A549 (cell line): ENCODE results near the gene C16orf90. TPM values are rescaled to one million over a fixed set of nuclear protein-coding genes. Genes with fewer than 3 reads are reported as not detected.

ENCODE experiments used
- ATAC-seq, 2 experiments: fragments of 200-7000 bp in 1 of 2; fragments of >200 bp in 1 of 2; cut with Nextera tagmentation in 1 of 2; cut with Tn5 transposase in 1 of 2; 3 replicates each; pipeline versions ENCODE4 v1.8.0 to v1.9.1; 2018 to 2020; ENCODE audit warnings: mild to moderate bottlenecking in 1 of 2, moderate library complexity in 1 of 2
- CTCF ChIA-PET: fragments of 300-600 bp; sonication (Branson Sonifier 250); formaldehyde crosslinking; extraction: SDS; loops from one replicate; lab custom pipeline; 2021; ENCODE audit warnings: antibody characterized with exemption, inconsistent platforms; lab: Yijun Ruan, JAX
- POLR2A ChIA-PET: fragments of 350-600 bp; formaldehyde crosslinking; extraction: SDS; loops from one replicate; lab custom pipeline; 2021; ENCODE audit warnings: antibody characterized with exemption, inconsistent platforms; lab: Yijun Ruan, JAX
- DNase-seq, 2 experiments: peaks; one replicate each; pipeline versions ENCODE4 v3.0.0 to v3.0.0-alpha.2; 2011 to 2016; ENCODE audit warnings: low read depth in 1 of 2, low spot score in 1 of 2
- FAIRE-seq: peaks from 2 replicates; lab custom pipeline; 2011; peaks lifted over from hg19 to GRCh38; lab: Jason Lieb, UNC
- H3K27ac ChIP-seq, 2 experiments: fragments of >200 bp; sonication (Bioruptor Twin); formaldehyde crosslinking; 3 replicates each; pipeline ENCODE4 v1.5.1; 2016 to 2017
- H3K4me1 ChIP-seq: fragments of >200 bp; sonication (Bioruptor Twin); formaldehyde crosslinking; 3 replicates; pipeline ENCODE4 v1.6.1; 2016
- H3K4me2 ChIP-seq: fragments of >200 bp; sonication (Bioruptor Twin); formaldehyde crosslinking; 3 replicates; pipeline ENCODE4 v1.6.1; 2016
- H3K4me3 ChIP-seq: fragments of >200 bp; sonication (Bioruptor Twin); formaldehyde crosslinking; 3 replicates; pipeline ENCODE4 v1.5.1; 2016
- H3K9me3 ChIP-seq: fragments of >200 bp; sonication (Bioruptor Twin); formaldehyde crosslinking; 3 replicates; pipeline ENCODE4 v1.6.1; 2016
- BCL3 ChIP-seq: fragments of >200 bp; sonication (Bioruptor Twin); formaldehyde crosslinking; IDR thresholded peaks from 3 replicates; pipeline ENCODE4 v1.6.1; 2016
- BHLHE40 ChIP-seq: IDR thresholded peaks from 2 replicates; pipeline ENCODE4 v1.6.1; 2012; ENCODE audit warnings: low read depth, low read length, inconsistent platforms
- CEBPB ChIP-seq, 2 experiments: fragments of >200 bp in 1 of 2; sonication (Bioruptor Twin) in 1 of 2; formaldehyde crosslinking in 1 of 2; IDR thresholded peaks; 2 replicates each; pipeline ENCODE4 v1.6.1; 2012 to 2016
- CHD2 ChIP-seq: fragments of 150-350 bp; IDR thresholded peaks from 2 replicates; pipeline ENCODE4 v1.6.1; 2014; ENCODE audit warnings: low read length; ENCODE audit not compliant: partially characterized antibody
- E2F6 ChIP-seq: IDR thresholded peaks from 2 replicates; pipeline ENCODE4 v1.6.1; 2012; ENCODE audit warnings: low read depth, borderline replicate concordance
- EHMT2 ChIP-seq: fragments of 200-600 bp; sonication (generic); IDR thresholded peaks from 2 replicates; pipeline ENCODE4 v1.6.1; 2016; ENCODE audit warnings: antibody characterized with exemption, low read depth, mild to moderate bottlenecking, moderate library complexity
- ELK1 ChIP-seq: fragments of 150-350 bp; IDR thresholded peaks from 2 replicates; pipeline ENCODE4 v1.6.1; 2014; ENCODE audit warnings: low read depth, mild to moderate bottlenecking, low read length
- HES2 ChIP-seq: fragments of >200 bp; sonication (Bioruptor Twin); formaldehyde crosslinking; IDR thresholded peaks from 2 replicates; pipeline ENCODE4 v1.6.1; 2016
- HEYL ChIP-seq: fragments of 250-450 bp; sonication (Bioruptor Pico); IDR thresholded peaks from 2 replicates; pipeline ENCODE4 v1.8.0; 2021; ENCODE audit warnings: mild to moderate bottlenecking, moderate library complexity
- JUNB ChIP-seq: fragments of >200 bp; sonication (Bioruptor Twin); formaldehyde crosslinking; IDR thresholded peaks from 2 replicates; pipeline ENCODE4 v1.6.1; 2016
- MAX ChIP-seq: IDR thresholded peaks from 2 replicates; pipeline ENCODE4 v1.6.1; 2012
- MYC ChIP-seq: IDR thresholded peaks from 2 replicates; pipeline ENCODE4 v1.6.1; 2012; ENCODE audit warnings: mild to moderate bottlenecking, inconsistent platforms, low read length, improper control_type of control experiment, borderline replicate concordance
- NFE2L2 ChIP-seq: fragments of 150-350 bp; conservative IDR thresholded peaks from 2 replicates; pipeline ENCODE4 v1.6.1; 2014; ENCODE audit warnings: low read length
- PBX3 ChIP-seq: IDR thresholded peaks from 2 replicates; pipeline ENCODE4 v1.6.1; 2012
- PHF8 ChIP-seq: fragments of 200-600 bp; sonication (generic); IDR thresholded peaks from 2 replicates; pipeline ENCODE4 v1.6.1; 2016; ENCODE audit warnings: low read depth, mild to moderate bottlenecking, antibody characterized with exemption, moderate library complexity, borderline replicate concordance
- POLR2A ChIP-seq: IDR thresholded peaks from 2 replicates; pipeline ENCODE4 v1.6.1; 2012; ENCODE audit warnings: mild to moderate bottlenecking, low read length
- RCOR1 ChIP-seq: fragments of 150-350 bp; IDR thresholded peaks from 2 replicates; pipeline ENCODE4 v1.6.1; 2014; ENCODE audit warnings: antibody characterized with exemption, low read length, low read depth
- REST ChIP-seq: fragments of 200-600 bp; sonication (generic); IDR thresholded peaks from 2 replicates; pipeline ENCODE4 v1.6.1; 2016; ENCODE audit warnings: antibody characterized with exemption, mild to moderate bottlenecking, moderate library complexity
- RFX5 ChIP-seq: fragments of 450-650 bp; IDR thresholded peaks from 2 replicates; pipeline ENCODE4 v1.7.1; 2014; ENCODE audit warnings: antibody characterized with exemption, mild to moderate bottlenecking, moderate library complexity
- RNF2 ChIP-seq: fragments of 200-600 bp; sonication (generic); IDR thresholded peaks from 2 replicates; pipeline ENCODE4 v1.6.1; 2016; ENCODE audit warnings: low read depth, mild to moderate bottlenecking, antibody characterized with exemption, moderate library complexity, borderline replicate concordance
- TFCP2L1 ChIP-seq: fragments of 250-450 bp; sonication (Bioruptor Pico); IDR thresholded peaks from 2 replicates; pipeline ENCODE4 v1.5.0; 2021; ENCODE audit warnings: mild to moderate bottlenecking
- ZNF302 ChIP-seq: fragments of 250-450 bp; sonication (Bioruptor Pico); IDR thresholded peaks from 2 replicates; pipeline ENCODE4 v1.9.0; 2021; ENCODE audit warnings: inconsistent platforms, mild to moderate bottlenecking, moderate library complexity
- ZSCAN20 ChIP-seq: fragments of 250-450 bp; sonication (Bioruptor Pico); IDR thresholded peaks from 2 replicates; pipeline ENCODE4 v1.8.0; 2022; ENCODE audit warnings: mild to moderate bottlenecking, moderate library complexity
- WGBS: methylation state at CpG from one replicate; pipeline ENCODE4 v1.1.6; 2017; ENCODE audit errors: missing lambda C conversion rate; 5-methylcytosine and 5-hydroxymethylcytosine counted together
- polyA plus RNA-seq, 4 experiments: library from polyadenylated mRNA; depleted of rRNA in 3 of 4; stranded (reverse); fragments of >200 nt; fragmentation: RNase III in 1 of 4; extraction: RNeasy Plus Mini Kit Qiagen cat#74134 plus additional on column Dnase treatment in 1 of 4; gene quantifications; 2 replicates in 3 of 4; 3 replicates in 1 of 4; pipeline ENCODE4 v1.2.3, GENCODE V29; 2011 to 2017

C16orf90 gene
- polyA plus RNA-seq, 2 of the 4 experiments (the other 2 are of a cell fraction): not detected

GRCh38 chr16:3467182-3467581 is 28.1 kb downstream of the C16orf90 start:
- CTCF ChIA-PET: interaction anchor here (1.1 kb wide), 1 partner anchor 9 kb away, joined by 3 read pairs; no protein-coding TSS in a partner anchor

GRCh38 chr16:3465911-3466584 is 29.2 kb downstream of the C16orf90 start:
- CTCF ChIA-PET: interaction anchor here (0.5 to 1.1 kb wide), 2 partner anchors 10 to 115 kb away, joined by 3 read pairs; no protein-coding TSS in a partner anchor
- FAIRE-seq (no peak), DNase-seq (no peak), ATAC-seq (no peak)
- H3K4me2 ChIP-seq: no peak overlapping the region
- H3K9me3 ChIP-seq: no peaks in the 10 kb centered on the region
- no peak overlapping the region for H3K4me3 ChIP-seq
- 93% methylated on average over 21 of the region's 21 CpGs for WGBS
- TF ChIP-seq ZNF302 (CRISPR knock-in tag) (no peak), NFE2L2 (no peak), PBX3 (no peak), JUNB (no peak), HES2 (no peak), HEYL (no peak), MAX (no peak), RFX5 (no peak), POLR2A (no peak), MYC (no peak), BHLHE40 (no peak), ZSCAN20 (no peak)
- peaks cover 7% of the 10 kb centered on the region; the same call in 2 of the 3 replicates for H3K4me1 ChIP-seq
- no peak overlapping the region for H3K27ac ChIP-seq
- POLR2A ChIA-PET: interaction anchor here (1.1 kb wide), 1 partner anchor 9 kb away, joined by 3 read pairs; no protein-coding TSS in a partner anchor

More at GRCh38 chr16:3467182-3467581, 28.1 kb downstream of the C16orf90 start:
- FAIRE-seq: no peak
- H3K9me3 ChIP-seq: no peaks in the 10 kb centered on the region
- no peak for DNase-seq
- no peak overlapping the region for H3K4me3 ChIP-seq
- no peak for TF ChIP-seq JUNB
- no peak for TF ChIP-seq CHD2
- TF ChIP-seq, all 56 proteins: peak for 0
- Histone ChIP-seq H3K4me2 (no peak overlapping the region), H3K4me1 (no peaks in the 10 kb centered on the region), H3K27ac (no peak overlapping the region)
- POLR2A ChIA-PET: interaction anchor here (1.1 kb wide), 1 partner anchor 10 kb away, joined by 3 read pairs; no protein-coding TSS in a partner anchor
- no peak for ATAC-seq
- WGBS: 93% methylated on average over 8 of the region's 8 CpGs

GRCh38 chr16:3465301-3465700 is 30.0 kb downstream of the C16orf90 start:
- ATAC-seq (no peak), FAIRE-seq (no peak), DNase-seq (no peak)
- no peaks in the 10 kb centered on the region for H3K9me3 ChIP-seq
- no peak overlapping the region for H3K27ac ChIP-seq
- H3K4me1 ChIP-seq: peaks cover 11% of the 10 kb centered on the region; the same call in 2 of the 3 replicates
- CTCF ChIA-PET: no interaction called here
- 97% methylated on average over 11 of the region's 12 CpGs for WGBS
- POLR2A ChIA-PET: no interaction called here
- H3K4me2 ChIP-seq: no peak overlapping the region
- no peak overlapping the region for H3K4me3 ChIP-seq
- TF ChIP-seq ELK1 (no peak), EHMT2 (no peak), RCOR1 (no peak), E2F6 (no peak), RNF2 (no peak), NFE2L2 (no peak), REST (no peak), CEBPB (IDR thresholded peaks at IDR 0.05) (no peak), BCL3 (no peak), PHF8 (no peak), TFCP2L1 (CRISPR knock-in tag) (no peak), HES2 (no peak)
